GM21447 (cell line): Measurements from ENCODE around the gene TLCD3A.

Source experiments
- ATAC-seq: cut with Tn5 transposase; IDR thresholded peaks from one replicate; pipeline ENCODE4 v1.9.1; 2021; ENCODE audit not compliant: unreplicated experiment

Gene TLCD3A

GRCh38 chr17:705863-706262 is 26.5 kb upstream of the TLCD3A start:
- no peak for ATAC-seq

- no peak for ATAC-seq
Measured at GRCh38 chr17:708132-708531, 24.3 kb upstream of the TLCD3A start.

DNA sequence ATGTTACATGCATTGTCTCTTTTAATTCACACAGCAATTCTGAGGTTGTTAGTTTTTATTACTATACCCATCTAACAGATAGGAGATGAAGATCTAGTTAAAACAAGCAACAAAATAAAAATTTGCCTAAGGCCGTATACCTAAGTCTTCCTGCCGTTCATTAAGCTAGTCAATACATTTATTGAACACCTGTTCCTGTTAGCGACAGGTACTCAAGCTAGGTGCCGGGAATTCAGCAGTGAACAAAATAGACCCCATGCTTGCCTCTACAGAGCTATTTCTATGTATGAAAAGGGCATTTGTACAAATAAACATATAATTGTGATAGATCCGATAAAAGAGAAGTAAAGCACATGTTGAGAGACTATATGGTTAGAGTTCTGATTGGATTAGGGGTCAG is 14.3 kb upstream of the TLCD3A start:
- no peak for ATAC-seq

DNA sequence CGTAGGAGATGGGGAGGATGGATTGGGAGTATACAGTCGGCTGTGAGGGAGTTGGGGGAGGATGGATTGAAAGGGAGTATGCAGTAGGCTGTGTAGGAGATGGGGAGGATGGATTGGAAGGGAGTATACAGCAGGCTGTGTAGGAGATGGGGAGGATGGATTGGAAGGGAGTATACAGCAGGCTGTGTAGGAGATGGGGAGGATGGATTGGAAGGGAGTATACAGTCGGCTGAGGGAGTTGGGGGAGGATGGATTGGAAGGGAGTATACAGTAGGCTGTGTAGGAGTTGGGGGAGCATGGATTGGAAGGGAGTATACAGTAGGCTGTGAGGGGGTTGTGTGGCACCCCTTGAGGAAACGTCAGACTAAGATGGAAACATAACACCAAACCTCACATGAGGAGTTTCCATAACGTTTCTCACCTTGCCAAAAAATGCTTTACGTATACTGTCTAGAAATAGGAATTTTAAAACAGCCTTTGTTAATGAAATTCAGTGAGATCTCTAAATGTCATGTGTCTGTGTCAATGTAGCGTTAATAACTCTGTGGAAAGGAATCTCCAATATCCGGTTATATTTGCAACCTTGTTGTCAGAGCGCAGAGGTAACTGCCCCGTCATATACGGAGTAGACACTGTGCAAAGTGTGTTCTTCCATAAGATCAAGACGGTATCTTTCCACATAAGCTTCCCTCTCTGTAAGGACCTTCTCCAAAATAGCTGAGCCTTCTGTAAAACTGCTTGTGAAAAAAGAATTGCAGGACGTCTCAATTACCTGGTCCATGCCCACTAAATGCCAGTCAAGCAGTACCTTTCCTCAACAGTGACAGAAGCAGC is 11.5 kb upstream of the TLCD3A start:
- no peak for ATAC-seq

- ATAC-seq: no peak
Measured at GRCh38 chr17:721540-721937, 10.9 kb upstream of the TLCD3A start.

- no peak for ATAC-seq
Measured at GRCh38 chr17:725084-725483, 7.3 kb upstream of the TLCD3A start.

- ATAC-seq: no peak
Measured at GRCh38 chr17:725746-726145, 6.7 kb upstream of the TLCD3A start.

GRCh38 chr17:726271-726919 is 6.0 kb upstream of the TLCD3A start:
- no peak for ATAC-seq

- ATAC-seq: no peak
Measured at GRCh38 chr17:728911-729310, 3.5 kb upstream of the TLCD3A start.

GRCh38 chr17:731644-732066 is 741 bp upstream of the TLCD3A start:
- ATAC-seq: no peak

GRCh38 chr17:732902-733720 is 715 bp downstream of the TLCD3A start:
- ATAC-seq: no peak

DNA sequence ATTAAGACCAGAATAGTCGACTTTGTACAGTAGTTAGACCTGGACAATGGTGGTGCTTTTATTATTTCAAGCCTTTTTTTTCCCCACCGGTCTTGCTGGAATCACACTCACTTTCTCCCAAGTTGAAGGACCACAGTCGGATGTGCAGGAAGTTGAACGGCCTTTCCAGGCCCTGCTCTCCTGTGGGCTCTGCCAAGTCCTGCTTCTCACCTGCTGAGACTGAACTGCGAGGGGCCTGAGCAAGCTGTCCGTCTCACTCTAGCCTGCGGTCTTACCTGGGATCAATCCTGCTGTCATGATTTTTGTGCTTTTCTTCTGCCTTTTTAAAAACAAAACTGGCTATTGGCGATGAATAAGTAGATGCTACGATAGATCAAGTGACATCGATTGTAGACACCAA is 1.3 kb downstream of the TLCD3A start:
- ATAC-seq: no peak

DNA sequence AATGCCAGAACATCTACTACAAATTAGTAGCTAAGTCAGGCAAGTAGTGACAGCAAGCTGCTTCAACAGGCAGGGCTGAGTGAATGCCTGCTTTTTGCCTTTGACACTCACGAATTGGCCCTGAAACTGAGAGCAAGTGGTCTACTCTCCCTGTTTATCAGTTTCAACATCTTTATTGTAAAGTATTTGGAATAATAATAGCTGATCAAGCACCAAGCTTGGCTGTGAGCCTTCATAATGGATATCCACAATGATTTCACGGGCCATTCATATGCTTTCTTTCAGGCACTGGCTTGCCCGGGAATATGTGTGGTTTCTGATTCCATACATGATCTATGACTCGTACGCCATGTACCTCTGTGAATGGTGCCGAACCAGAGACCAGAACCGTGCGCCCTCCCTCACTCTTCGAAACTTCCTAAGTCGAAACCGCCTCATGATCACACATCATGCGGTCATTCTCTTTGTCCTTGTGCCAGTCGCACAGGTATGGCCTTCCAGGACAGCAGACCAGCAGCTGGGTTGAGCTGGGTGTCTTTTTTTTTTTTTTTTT is 5.2 kb downstream of the TLCD3A start:
- no peak for ATAC-seq

- peak; percentile 87 for ATAC-seq
Measured at GRCh38 chr17:740240-741017, 8.0 kb downstream of the TLCD3A start.

GRCh38 chr17:742147-742793 is 9.9 kb downstream of the TLCD3A start:
- no peak for ATAC-seq

DNA sequence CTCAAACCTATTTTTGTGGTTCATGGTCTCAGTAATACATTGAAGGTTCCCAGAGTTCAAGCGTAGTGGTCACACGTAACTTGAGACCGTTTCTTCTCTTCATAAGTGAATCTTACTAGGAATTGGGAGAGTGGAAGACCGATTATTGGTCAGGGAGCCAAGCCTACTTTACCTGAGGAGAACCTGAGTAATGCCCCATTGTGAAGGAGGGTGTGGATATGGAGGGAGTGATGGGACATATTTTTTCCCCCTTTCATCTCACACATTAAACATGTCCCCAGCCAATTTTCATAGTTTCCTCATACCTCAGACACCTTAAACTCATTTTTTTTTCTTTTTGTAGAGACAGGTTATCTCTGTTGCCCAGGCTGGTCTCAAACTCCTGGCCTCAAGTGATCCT is 10.7 kb downstream of the TLCD3A start:
- ATAC-seq: no peak

DNA sequence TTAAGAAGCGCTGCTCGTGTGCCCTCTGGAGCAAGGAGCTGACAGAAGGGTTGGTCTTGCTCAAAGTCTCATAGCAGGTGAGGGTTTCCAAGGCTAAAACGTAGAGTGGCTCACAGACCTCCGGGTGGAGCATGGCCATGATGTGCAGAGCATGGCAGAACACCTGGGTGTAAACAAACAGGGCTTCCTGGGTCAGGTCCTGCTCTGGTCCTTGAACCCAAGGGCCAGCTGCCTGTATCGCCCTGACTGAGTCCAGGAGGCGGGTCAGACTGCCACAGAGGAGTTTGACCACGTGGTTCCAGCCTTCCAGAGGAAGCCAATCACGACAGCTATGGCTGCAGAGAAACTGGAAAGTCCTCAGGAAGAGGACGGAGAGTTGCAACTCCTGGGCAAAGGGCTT is 12.5 kb downstream of the TLCD3A start:
- ATAC-seq: no peak

GRCh38 chr17:745406-745805 is 13.0 kb downstream of the TLCD3A start:
- ATAC-seq: no peak

- no peak for ATAC-seq
Measured at GRCh38 chr17:746181-746580, 13.8 kb downstream of the TLCD3A start.
